DMS 273 treated with DMSO at 0.1 percent for 48 hours (cell line): ENCODE results near the gene SLC38A1.

ENCODE experiments used
- DNase-seq: peaks from one replicate; lab custom pipeline; 2025; lab: John Stamatoyannopoulos, UW

SLC38A1 gene

DNA sequence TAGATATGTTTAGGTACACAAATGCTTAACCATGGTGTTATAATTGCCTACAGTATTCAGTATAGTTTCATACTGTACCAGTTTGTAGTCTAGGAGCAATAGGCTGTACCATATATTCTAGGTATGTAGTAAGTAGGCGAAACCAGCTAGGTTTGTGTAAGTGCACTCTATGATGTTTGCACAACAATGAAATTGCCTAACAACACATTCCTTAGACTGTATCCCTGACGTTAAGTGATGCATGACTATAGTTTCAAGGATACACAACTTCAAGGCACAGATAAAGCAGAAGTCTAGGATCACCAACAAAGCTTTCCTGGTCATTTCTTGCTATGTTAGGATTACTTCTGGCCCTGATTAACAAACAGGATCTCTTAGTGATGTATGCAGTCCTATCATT is 135.1 kb downstream of the SLC38A1 start:
- DNase-seq: no peak
